Subcutaneous adipose tissue (tissue), 4 donors: ENCODE results near the gene KLHDC8B. TPM values are rescaled to one million over a fixed set of nuclear protein-coding genes. Genes with fewer than 3 reads are reported as not detected.

Source experiments
- total RNA-seq, 4 donors: library from RNA; depleted of rRNA; stranded (reverse); fragments of >200 nt; gene quantifications; one replicate each; pipeline ENCODE4 v1.1.0, GENCODE V29; 2016
- TF ChIP-seq, protein P1 (sequence below): fragments of 450-650 bp; IDR thresholded peaks from one replicate; pipeline ENCODE4 v1.5.1; 2016; ENCODE audit warnings: low read depth, mild to moderate bottlenecking, control low read depth, antibody characterized with exemption, moderate library complexity

KLHDC8B gene
- total RNA-seq, 4 donors from 2014 or later = 28.4 to 166 (median 64.0) TPM

DNA sequence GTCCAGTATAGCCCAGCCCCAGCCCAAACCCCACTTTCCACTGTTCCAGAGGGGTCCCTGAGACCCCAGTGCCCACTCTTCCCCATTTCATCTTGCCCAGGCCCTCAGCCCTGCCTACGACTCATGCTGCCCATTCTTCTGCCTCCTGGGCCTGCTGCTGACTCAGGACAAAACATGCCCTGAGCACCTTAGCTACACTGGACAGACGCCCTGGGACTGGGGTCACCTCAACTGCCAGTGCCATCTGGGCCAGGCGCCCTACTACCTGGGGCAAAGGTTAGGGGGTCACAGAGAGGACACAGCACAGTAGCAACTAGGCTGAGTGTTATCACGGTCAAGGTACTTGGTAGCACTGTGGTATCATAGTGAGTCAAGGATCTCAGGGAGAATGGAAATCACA is 35.9 kb upstream of the KLHDC8B start:
- TF ChIP-seq, protein P1, sequence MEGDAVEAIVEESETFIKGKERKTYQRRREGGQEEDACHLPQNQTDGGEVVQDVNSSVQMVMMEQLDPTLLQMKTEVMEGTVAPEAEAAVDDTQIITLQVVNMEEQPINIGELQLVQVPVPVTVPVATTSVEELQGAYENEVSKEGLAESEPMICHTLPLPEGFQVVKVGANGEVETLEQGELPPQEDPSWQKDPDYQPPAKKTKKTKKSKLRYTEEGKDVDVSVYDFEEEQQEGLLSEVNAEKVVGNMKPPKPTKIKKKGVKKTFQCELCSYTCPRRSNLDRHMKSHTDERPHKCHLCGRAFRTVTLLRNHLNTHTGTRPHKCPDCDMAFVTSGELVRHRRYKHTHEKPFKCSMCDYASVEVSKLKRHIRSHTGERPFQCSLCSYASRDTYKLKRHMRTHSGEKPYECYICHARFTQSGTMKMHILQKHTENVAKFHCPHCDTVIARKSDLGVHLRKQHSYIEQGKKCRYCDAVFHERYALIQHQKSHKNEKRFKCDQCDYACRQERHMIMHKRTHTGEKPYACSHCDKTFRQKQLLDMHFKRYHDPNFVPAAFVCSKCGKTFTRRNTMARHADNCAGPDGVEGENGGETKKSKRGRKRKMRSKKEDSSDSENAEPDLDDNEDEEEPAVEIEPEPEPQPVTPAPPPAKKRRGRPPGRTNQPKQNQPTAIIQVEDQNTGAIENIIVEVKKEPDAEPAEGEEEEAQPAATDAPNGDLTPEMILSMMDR = no peak

GRCh38 chr3:49140080-49140479 is 31.3 kb upstream of the KLHDC8B start:
- TF ChIP-seq, protein P1 = no peak

DNA sequence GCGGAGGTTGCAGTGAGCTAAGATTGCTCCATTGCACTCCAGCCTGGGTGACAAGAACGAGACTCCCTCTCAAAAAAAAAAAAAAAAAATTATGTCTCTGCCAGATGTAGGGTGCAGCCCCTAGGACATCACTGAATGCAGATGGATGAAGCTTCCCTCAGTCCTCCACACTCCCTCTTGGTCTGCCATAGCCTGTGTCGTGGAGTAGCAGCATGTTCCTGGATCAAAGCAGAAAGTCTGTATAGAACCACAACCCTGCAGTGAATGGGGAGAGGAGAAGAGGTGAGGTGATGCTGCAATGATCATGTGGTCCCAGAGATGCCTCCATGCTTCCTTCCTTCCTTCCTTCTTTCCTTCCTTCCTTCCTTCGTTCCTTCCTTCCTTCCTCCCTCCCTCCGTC is 23.2 kb upstream of the KLHDC8B start:
- TF ChIP-seq, protein P1 = no peak

GRCh38 chr3:49151610-49152009 is 19.8 kb upstream of the KLHDC8B start:
- TF ChIP-seq, protein P1 = no peak

DNA sequence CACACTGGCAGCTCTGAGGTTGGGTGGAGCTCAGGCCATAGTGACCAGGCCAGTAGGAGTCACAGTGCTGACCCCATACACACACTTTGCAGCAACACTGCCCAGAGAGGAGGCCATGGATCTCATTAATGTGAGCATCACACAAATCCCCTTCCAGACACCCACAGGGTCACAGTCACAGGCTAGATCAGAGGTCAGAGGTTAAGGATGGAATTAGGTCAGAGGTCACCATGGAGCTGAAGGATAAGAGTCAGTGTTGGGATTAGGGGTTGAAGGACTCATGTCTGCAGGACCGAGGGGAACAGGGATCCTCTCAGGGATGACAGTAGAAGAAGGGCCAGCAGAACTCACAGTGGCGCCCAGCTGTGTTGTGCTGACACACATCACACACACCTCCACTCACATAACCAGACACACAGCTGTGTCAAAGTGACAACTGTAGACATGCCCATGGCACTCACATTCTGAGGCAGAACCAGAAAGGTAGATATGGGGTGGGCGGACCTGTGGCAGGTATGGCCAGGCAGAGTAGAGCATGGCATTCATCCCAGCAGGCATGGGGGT is 18.0 kb upstream of the KLHDC8B start:
- TF ChIP-seq, protein P1 = no peak

- TF ChIP-seq, protein P1 = no peak
Measured at GRCh38 chr3:49157289-49157688, 14.1 kb upstream of the KLHDC8B start.

- TF ChIP-seq, protein P1 = no peak
Measured at GRCh38 chr3:49158103-49158709, 13.2 kb upstream of the KLHDC8B start.
